22Rv1 (cell line): ENCODE results near the gene AGT.

Experiments
- CTCF ChIP-seq: fragments of 450-650 bp; IDR thresholded peaks from 2 replicates; pipeline ENCODE4 v1.5.1; 2017; ENCODE audit warnings: mild to moderate bottlenecking
- ZFX ChIP-seq: fragments of 450-650 bp; IDR thresholded peaks from 2 replicates; pipeline ENCODE4 v1.6.1; 2017; ENCODE audit warnings: antibody characterized with exemption, borderline replicate concordance

DNA sequence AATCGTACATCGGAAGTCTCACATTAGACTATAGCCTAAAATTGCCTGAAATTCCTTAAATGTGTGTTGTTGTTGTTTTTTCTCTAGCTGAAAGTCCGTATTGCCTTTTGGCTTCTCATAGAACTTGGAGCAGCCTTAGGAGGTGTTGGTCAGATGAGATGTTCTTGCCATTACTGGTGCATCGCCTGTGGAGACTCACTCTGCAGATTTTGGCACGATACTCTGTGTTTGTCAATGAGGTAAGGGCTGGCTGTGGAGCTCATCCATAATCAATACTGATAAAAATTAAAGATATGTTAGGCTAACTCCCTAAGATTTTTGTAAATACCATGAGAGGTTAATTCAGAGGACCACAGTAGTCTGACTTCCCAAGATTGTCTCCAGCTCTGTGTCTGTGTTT lies 28.9 kb downstream of the AGT start:
- no peak for TF ChIP-seq CTCF
- no peak for TF ChIP-seq ZFX
